Stimulated activated CD8-positive, alpha-beta memory T cell treated with anti-CD3 and anti-CD28 coated beads, Interleukin-7, amount 100 ng/mL, for 1 hour (primary cell): ENCODE results near the gene ATP6V0A4.
"Not testable (repeated sequence)": the region's sequence is repeated elsewhere in the genome, so short reads cannot be mapped to it uniquely, and the experiment has no call there.

Source experiments
- DNase-seq, 2 donors: peaks; one replicate each; pipeline ENCODE4 v3.0.0-alpha.2; 2020; ENCODE audit warnings: low read depth in 2 of 2

Gene ATP6V0A4

GRCh38 chr7:138750901-138751464, 47.0 kb downstream of the ATP6V0A4 start:
- no peak for DNase-seq

DNA sequence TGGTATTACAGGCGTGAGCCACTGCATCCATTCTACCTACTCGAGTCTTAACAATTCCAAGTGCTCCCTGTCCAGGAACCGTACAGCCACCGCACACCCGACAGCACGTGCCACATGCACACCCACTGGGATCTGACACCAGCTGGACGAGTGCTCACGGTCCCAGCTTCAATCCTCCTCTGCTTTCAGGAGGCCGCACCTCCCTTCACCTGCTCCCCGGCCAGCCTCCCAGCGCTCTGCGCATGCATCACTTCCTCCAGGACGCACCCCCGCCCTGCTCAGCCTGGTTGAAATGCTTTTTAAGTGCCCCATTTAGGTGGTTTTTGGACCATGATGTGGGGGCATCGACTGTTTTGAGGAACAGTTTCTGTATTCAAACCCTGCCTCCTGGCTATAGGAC, 47.5 kb downstream of the ATP6V0A4 start:
- no peak for DNase-seq

GRCh38 chr7:138749960-138750359, 48.0 kb downstream of the ATP6V0A4 start:
- DNase-seq: no peak

- DNase-seq: no peak
Observed at GRCh38 chr7:138748666-138749065, 49.3 kb downstream of the ATP6V0A4 start.

- no peak for DNase-seq
Observed at GRCh38 chr7:138746073-138746472, 51.9 kb downstream of the ATP6V0A4 start.

- DNase-seq: no peak
Observed at GRCh38 chr7:138745189-138745588, 52.8 kb downstream of the ATP6V0A4 start.

DNA sequence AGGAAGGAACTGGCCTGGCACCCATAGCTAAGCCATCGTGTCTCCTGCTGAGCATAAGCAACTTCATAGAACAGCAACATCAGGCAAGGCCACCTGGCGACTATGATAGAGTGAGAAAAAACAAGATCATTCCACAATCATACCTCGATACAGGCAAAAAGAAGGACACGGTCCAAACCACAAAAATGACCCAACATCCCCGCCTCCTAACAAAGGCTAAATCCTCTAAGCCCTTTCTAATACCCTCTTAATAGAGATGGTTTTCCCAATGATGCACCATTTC, 56.6 kb downstream of the ATP6V0A4 start:
- no peak for DNase-seq

DNA sequence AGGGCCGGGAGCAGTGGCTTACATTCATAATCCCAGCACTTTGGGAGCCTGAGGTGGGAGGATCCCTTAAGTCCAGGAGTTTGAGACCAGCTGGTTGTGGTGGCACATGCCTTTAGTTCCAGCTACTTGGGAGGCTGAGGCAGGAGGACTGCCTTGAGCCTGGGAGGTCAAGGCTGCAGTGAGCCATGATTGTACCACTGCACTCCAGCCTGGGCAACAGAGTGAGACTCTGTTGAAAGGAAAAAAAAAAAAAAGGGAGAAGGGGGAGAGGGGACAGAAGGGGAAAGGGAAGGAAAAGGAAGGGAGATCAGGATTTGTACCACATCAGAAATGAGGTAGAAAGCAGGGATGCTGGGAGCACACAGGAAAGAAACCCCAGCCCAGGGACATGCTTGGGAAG, 58.1 kb downstream of the ATP6V0A4 start:
- no peak for DNase-seq

- peak; percentile 59 to 71 for DNase-seq
Observed at GRCh38 chr7:138738551-138739335, 59.3 kb downstream of the ATP6V0A4 start.

- DNase-seq: no peak
Observed at GRCh38 chr7:138738114-138738513, 59.9 kb downstream of the ATP6V0A4 start.

- no peak for DNase-seq
Observed at GRCh38 chr7:138735399-138735798, 62.6 kb downstream of the ATP6V0A4 start.

DNA sequence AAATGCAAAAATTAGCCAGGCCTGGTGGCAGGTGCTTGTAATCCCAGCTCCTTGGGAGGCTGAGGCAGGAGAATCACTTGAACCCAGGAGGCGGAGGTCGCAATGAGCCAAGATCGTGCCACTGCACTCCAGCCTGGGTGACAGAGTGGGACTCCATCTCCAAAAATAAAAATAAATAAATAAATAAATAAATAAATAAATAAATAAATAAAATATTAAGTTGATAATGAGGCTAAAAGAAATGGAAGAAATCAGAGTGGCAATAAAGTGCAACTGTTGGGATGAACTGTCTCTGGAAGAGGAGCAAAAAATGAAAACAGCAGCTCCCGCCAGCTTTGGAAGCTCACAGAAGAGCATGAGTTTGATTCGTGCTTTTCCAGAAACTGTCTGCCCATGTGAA, 66.3 kb downstream of the ATP6V0A4 start:
- not testable (repeated sequence) for DNase-seq

DNA sequence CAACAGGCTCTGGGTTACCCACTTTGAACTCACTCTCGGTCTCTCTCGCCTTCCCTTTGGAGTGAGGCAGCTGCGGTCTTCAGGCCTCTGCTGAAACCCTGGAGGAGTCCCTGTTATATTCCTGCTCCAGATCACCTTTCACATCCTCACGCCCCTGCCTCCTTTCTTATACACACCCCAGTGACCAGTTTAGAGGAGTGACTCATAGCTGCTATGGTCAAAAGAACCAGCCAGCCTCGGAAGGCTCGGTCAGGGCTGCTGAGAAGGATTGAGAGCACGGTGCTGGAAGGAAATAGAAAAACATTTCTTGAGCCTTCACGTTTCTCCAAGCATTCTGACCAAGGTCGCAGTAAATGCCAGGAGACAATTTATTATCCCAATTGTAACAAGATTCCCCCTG, 68.6 kb downstream of the ATP6V0A4 start:
- DNase-seq: no peak

GRCh38 chr7:138727336-138728099, 70.5 kb downstream of the ATP6V0A4 start:
- no peak for DNase-seq

- no peak for DNase-seq
Observed at GRCh38 chr7:138726288-138726687, 71.7 kb downstream of the ATP6V0A4 start.

DNA sequence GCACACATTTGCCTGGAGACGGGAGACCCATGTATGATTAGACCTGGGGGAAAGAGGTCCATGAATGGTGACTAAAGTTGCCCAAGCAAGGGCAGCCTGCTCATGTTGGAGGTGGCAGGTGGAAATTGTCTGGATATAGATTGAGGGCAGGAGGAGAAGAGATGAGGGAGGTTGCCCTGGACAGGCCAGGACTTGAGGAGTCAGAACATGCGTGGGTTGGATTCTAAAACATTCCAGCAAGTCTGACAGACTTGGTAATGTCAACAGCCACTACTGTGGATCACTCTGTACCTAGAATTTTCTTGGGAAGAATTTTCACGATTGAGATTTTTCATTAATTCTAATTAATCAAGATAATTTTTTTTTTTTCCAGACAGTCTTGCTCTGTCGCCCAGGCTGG, 77.7 kb downstream of the ATP6V0A4 start:
- DNase-seq: no peak

- DNase-seq: no peak
Observed at GRCh38 chr7:138716889-138717288, 81.1 kb downstream of the ATP6V0A4 start.

DNA sequence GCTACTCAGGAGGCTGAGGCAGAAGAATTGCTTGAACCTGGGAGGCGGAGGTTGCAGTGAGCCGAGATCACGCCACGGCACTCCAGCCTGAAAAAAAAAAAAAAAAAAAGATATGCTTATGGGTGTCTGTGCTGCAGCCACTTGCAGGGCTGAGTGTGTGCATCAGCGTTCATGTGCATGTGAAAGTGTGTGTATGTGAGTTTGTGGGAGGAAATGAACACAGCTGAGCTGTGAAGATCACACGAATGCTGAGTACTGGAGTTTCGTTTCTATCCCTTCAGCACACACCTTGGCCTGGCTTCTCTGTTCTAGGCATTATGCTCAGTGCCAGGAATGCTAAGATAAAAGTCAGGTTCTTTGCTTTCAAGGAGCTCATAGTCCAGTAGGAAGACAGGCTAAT, 84.8 kb downstream of the ATP6V0A4 start:
- no peak for DNase-seq

- DNase-seq: no peak
Observed at GRCh38 chr7:138712652-138713051, 85.3 kb downstream of the ATP6V0A4 start.

DNA sequence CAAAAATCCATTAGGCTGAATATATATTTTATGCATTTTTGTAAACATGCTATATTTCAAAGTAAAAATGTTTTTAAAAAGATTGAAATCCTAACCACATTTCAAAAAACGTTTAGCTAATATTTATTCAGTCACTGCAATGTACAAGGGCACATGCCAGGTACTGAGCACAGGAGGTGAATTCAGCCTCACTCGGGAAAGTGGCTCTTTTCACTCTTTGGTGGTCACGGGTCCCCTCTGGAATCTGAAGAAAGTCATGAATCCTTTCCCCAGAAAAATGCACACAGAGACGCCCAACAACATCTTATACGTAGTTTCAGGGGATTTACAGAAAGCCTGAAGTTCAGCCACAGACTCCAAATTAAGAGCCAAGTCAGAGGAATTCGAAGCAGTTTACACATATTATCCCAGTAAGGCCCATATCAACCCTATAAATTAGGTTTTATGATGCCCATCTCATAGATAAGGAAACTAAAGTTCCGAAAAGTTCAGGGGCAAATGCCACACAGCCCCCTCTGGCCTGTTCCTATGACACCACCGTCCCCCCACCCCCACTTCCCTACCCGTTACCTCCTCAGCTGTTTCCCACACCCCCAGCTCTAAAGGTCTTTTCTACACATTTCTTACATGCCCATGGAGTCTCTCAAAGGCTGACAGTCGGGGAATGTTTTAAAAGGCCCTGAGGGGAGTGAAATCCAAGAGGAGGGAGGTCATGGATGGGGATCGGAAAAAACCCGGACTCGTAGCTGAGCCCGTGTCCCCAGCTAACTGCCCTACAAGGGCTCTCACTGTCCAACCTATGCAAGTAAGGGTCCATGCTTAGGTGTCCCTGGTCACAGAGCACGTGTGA, 87.2 kb downstream of the ATP6V0A4 start:
- no peak for DNase-seq

DNA sequence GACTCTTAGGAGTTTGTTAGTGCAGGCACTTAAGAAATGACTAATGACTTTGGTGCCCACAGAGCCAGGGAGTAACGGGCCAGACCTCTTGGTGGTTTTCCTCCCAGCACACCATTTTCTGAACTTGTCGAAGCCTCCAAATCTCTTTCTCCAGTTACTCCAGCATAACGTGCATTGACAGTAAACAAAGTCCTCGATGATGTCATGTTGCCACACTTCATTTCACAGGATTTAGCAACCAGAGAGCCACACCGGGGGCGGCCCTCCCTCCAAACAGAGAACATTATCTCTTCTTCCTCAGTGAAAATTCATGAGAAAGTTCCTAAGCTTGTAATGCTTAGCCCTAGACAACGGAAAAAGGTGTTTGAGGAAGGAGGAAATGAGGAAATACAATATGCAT, 92.8 kb downstream of the ATP6V0A4 start:
- DNase-seq: no peak

GRCh38 chr7:138701537-138701923, 96.5 kb downstream of the ATP6V0A4 start:
- no peak for DNase-seq
